ENCODE measurements around the gene GSK3A. TPM values are rescaled to one million over a fixed set of nuclear protein-coding genes. Genes with fewer than 3 reads are reported as not detected.

Gene GSK3A
- total and polyA plus RNA-seq, 7 experiments from 2014 or later = 11.4 to 52.0 (median 30.6) TPM

DNA sequence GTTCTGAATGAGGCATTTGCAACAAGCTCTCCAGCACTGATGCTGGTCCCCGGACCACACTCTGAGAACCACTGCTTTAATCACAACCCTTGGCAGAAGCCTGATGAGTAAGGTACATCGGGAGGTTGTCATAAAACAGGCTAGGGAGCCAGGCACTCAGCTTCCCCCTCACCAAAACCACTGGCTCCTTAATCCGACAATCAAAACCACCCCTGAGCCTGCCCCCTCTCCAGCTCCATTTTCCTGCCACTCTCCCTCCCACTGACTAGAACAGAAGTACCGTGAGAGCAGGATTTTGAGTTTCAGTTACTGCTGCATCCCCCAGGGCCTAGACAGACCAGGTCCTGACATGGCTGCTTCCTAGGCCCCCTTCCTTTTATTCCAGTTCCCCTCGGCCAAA lies 7.2 kb downstream of the GSK3A start:
- peaks cover 0 to 31% (median 4%) of the 10 kb centered on the region in 5 donors for H3K36me3 Mint-ChIP-seq
- H3K27ac ChIP-seq (ENCODE audit: low read depth, low read length) = no peak overlapping the region
- no peak for ATAC-seq
- H3K36me3 ChIP-seq (ENCODE audit: control insufficient read depth in 2 of 3, insufficient read depth in 3 of 3, low read length in 3 of 3) = peaks cover 14 to 83% (median 16%) of the 10 kb centered on the region in 3 experiments
- no peak overlapping the region for H3K4me3 ChIP-seq (ENCODE audit: low read length)
- H3K27me3 Mint-ChIP-seq = no peaks in the 10 kb centered on the region
- H3K4me1 Mint-ChIP-seq = peaks cover 18 to 38% (median 24%) of the 10 kb centered on the region in 7 donors
- H3K9me3 ChIP-seq (ENCODE audit: control insufficient read depth in 2 of 3, low read length in 3 of 3) = no peaks in the 10 kb centered on the region
- H3K4me3 Mint-ChIP-seq = no peak overlapping the region
- H3K9me3 Mint-ChIP-seq = no peaks in the 10 kb centered on the region
- H3K27ac Mint-ChIP-seq = peak overlapping the region in 2 of 9 donors; percentile 27 to 73
- no peak for DNase-seq
- peaks cover 7 to 10% of the 10 kb centered on the region in 2 donors for H3K4me1 ChIP-seq (ENCODE audit: control insufficient read depth in 2 of 2, insufficient read depth in 2 of 2, low read length in 2 of 2)
- intact Hi-C loops (cut with micrococcal nuclease) = no loop called here
- CTCF ChIA-PET = no interaction called here
- no peaks in the 10 kb centered on the region for H3K27me3 ChIP-seq (ENCODE audit: control insufficient read depth in 2 of 2, insufficient read depth in 2 of 2, low read length in 2 of 2)
- POLR2A ChIA-PET = interaction anchor here (0.7 kb wide), 1 partner anchor 13 kb away, joined by 3 read pairs; no protein-coding TSS in a partner anchor

DNA sequence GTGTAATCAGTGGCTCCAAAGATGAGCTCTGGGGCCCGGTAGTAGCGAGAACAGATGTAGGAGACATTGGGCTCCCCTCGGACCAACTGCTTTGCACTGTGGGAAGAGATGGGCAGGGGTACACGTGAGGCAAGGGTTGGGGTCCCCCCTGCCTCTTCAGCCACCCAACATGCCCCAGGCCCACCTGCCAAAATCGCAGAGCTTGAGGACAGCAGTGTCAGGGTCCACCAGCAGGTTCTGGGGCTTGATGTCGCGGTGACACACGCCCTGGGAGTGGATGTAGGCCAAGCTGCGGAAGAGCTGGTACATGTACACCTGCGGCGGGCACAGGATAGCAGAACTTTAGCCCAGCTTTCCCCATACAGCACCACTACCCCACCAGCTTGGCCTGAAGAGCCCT lies 8.0 kb downstream of the GSK3A start:
- DNase-seq = no peak
- ChIA-PET CTCF (interaction anchor here (0.6 to 1.1 kb wide), 2 partner anchors 13 to 221 kb away, joined by 4 to 6 read pairs; no protein-coding TSS in a partner anchor), POLR2A (interaction anchor here (0.7 to 2.6 kb wide), 2 partner anchors 8 to 12 kb away, joined by 3 to 8 read pairs; partner anchors contain the start of gene GSK3A)
- Histone ChIP-seq H3K36me3 (ENCODE audit: control insufficient read depth in 2 of 3, insufficient read depth in 3 of 3, low read length in 3 of 3) (peaks cover 13 to 83% (median 16%) of the 10 kb centered on the region in 3 experiments), H3K4me1 (ENCODE audit: control insufficient read depth in 2 of 2, insufficient read depth in 2 of 2, low read length in 2 of 2) (peaks cover 0 to 2% of the 10 kb centered on the region in 2 donors), H3K27me3 (ENCODE audit: control insufficient read depth in 2 of 2, insufficient read depth in 2 of 2, low read length in 2 of 2) (no peaks in the 10 kb centered on the region), H3K27ac (ENCODE audit: low read depth, low read length) (peak overlapping the region; percentile 8), H3K9me3 (ENCODE audit: control insufficient read depth in 2 of 3, low read length in 3 of 3) (no peaks in the 10 kb centered on the region), H3K4me3 (ENCODE audit: low read length) (no peak overlapping the region)
- Mint-ChIP-seq H3K27me3 (no peaks in the 10 kb centered on the region), H3K36me3 (peaks cover 0 to 32% (median 5%) of the 10 kb centered on the region in 5 donors), H3K9me3 (no peaks in the 10 kb centered on the region), H3K4me1 (peaks cover 15 to 37% (median 22%) of the 10 kb centered on the region in 7 donors), H3K27ac (peak overlapping the region in 3 of 9 donors; percentile 41 to 73 (median 43)), H3K4me3 (no peak overlapping the region)
- intact Hi-C loops (cut with micrococcal nuclease) = no loop called here
- ATAC-seq = no peak

- peak overlapping the region in 1 of 10 donors; percentile 16 for H3K4me3 Mint-ChIP-seq
- H3K36me3 Mint-ChIP-seq = peaks cover 0 to 32% (median 5%) of the 10 kb centered on the region in 5 donors
- H3K27me3 Mint-ChIP-seq = no peaks in the 10 kb centered on the region
- peaks cover 11 to 34% (median 18%) of the 10 kb centered on the region in 7 donors for H3K4me1 Mint-ChIP-seq
- Histone ChIP-seq H3K27me3 (ENCODE audit: control insufficient read depth in 2 of 2, insufficient read depth in 2 of 2, low read length in 2 of 2) (no peaks in the 10 kb centered on the region), H3K36me3 (ENCODE audit: control insufficient read depth in 2 of 3, insufficient read depth in 3 of 3, low read length in 3 of 3) (peaks cover 8 to 83% (median 16%) of the 10 kb centered on the region in 3 experiments), H3K4me3 (ENCODE audit: low read length) (no peak overlapping the region), H3K4me1 (ENCODE audit: control insufficient read depth in 2 of 2, insufficient read depth in 2 of 2, low read length in 2 of 2) (no peaks in the 10 kb centered on the region), H3K27ac (ENCODE audit: low read depth, low read length) (peak overlapping the region; percentile 8), H3K9me3 (ENCODE audit: control insufficient read depth in 2 of 3, low read length in 3 of 3) (no peaks in the 10 kb centered on the region)
- ChIA-PET POLR2A (interaction anchor here (2.6 kb wide), 1 partner anchor 9 kb away, joined by 8 read pairs; the partner anchor contains the start of gene GSK3A), CTCF (interaction anchor here (0.6 to 1.1 kb wide), 2 partner anchors 13 to 221 kb away, joined by 4 to 6 read pairs; no protein-coding TSS in a partner anchor)
- no peaks in the 10 kb centered on the region for H3K9me3 Mint-ChIP-seq
- H3K27ac Mint-ChIP-seq = peak overlapping the region in 6 of 9 donors; percentile 19 to 70 (median 40)
- ATAC-seq = no peak
- intact Hi-C loops (cut with micrococcal nuclease) = no loop called here
- no peak for DNase-seq
Measured at GRCh38 chr19:42233678-42234292, 8.6 kb downstream of the GSK3A start.

GRCh38 chr19:42233106-42233505 lies 9.3 kb downstream of the GSK3A start:
- Mint-ChIP-seq H3K27me3 (no peaks in the 10 kb centered on the region), H3K9me3 (no peaks in the 10 kb centered on the region), H3K4me1 (peaks cover 11 to 39% (median 18%) of the 10 kb centered on the region in 7 donors), H3K4me3 (no peak overlapping the region), H3K27ac (peak overlapping the region in 3 of 9 donors; percentile 19 to 41 (median 38)), H3K36me3 (peaks cover 0 to 32% (median 5%) of the 10 kb centered on the region in 5 donors)
- no peak overlapping the region for H3K27ac ChIP-seq (ENCODE audit: low read depth, low read length)
- intact Hi-C loops (cut with micrococcal nuclease) = no loop called here
- no peak for ATAC-seq
- H3K36me3 ChIP-seq (ENCODE audit: control insufficient read depth in 2 of 3, insufficient read depth in 3 of 3, low read length in 3 of 3) = peaks cover 8 to 88% (median 19%) of the 10 kb centered on the region in 3 experiments
- ChIA-PET POLR2A (interaction anchor here (1.0 to 2.6 kb wide), 4 partner anchors 8 to 13 kb away, joined by 3 to 8 read pairs (median 4); partner anchors contain the start of genes GSK3A and ZNF526), CTCF (no interaction called here)
- H3K4me1 ChIP-seq (ENCODE audit: control insufficient read depth in 2 of 2, insufficient read depth in 2 of 2, low read length in 2 of 2) = no peaks in the 10 kb centered on the region
- no peak for DNase-seq
- no peaks in the 10 kb centered on the region for H3K27me3 ChIP-seq (ENCODE audit: control insufficient read depth in 2 of 2, insufficient read depth in 2 of 2, low read length in 2 of 2)
- H3K4me3 ChIP-seq (ENCODE audit: low read length) = no peak overlapping the region
- no peaks in the 10 kb centered on the region for H3K9me3 ChIP-seq (ENCODE audit: control insufficient read depth in 2 of 3, low read length in 3 of 3)

DNA sequence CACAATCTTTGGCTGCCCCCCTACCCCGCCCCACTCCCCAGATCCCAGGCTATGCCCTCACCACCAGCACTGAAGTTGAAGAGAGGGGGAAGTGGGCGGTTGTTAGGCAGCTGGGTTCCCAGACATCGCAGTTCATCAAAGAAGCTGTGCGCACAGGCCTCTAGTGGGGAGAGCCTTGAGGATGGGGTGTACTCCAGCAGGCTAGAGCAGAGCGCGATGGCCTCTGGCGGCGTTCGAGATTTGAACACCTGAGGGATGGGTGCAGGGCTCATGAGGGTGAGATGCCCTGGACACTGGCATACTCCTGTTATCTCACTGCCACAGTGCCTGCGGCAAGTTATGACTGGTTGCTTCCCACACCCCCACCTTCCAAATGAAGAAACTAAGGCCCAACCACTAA lies 10.0 kb downstream of the GSK3A start:
- Mint-ChIP-seq H3K36me3 (peaks cover 0 to 32% (median 5%) of the 10 kb centered on the region in 5 donors), H3K9me3 (no peaks in the 10 kb centered on the region), H3K27me3 (no peaks in the 10 kb centered on the region), H3K27ac (peak overlapping the region in 4 of 9 donors; percentile 4 to 45 (median 20)), H3K4me1 (peaks cover 11 to 43% (median 18%) of the 10 kb centered on the region in 7 donors), H3K4me3 (no peak overlapping the region)
- CTCF ChIA-PET = no interaction called here
- peaks cover 8 to 94% (median 19%) of the 10 kb centered on the region in 3 experiments for H3K36me3 ChIP-seq (ENCODE audit: control insufficient read depth in 2 of 3, insufficient read depth in 3 of 3, low read length in 3 of 3)
- intact Hi-C loops (cut with micrococcal nuclease) = no loop called here
- no peak overlapping the region for H3K27ac ChIP-seq (ENCODE audit: low read depth, low read length)
- no peaks in the 10 kb centered on the region for H3K27me3 ChIP-seq (ENCODE audit: control insufficient read depth in 2 of 2, insufficient read depth in 2 of 2, low read length in 2 of 2)
- no peaks in the 10 kb centered on the region for H3K9me3 ChIP-seq (ENCODE audit: control insufficient read depth in 2 of 3, low read length in 3 of 3)
- DNase-seq (no peak), ATAC-seq (no peak)
- POLR2A ChIA-PET = interaction anchor here (1.0 to 2.6 kb wide), 4 partner anchors 8 to 12 kb away, joined by 3 to 8 read pairs (median 4); partner anchors contain the start of genes GSK3A and ZNF526
- no peaks in the 10 kb centered on the region for H3K4me1 ChIP-seq (ENCODE audit: control insufficient read depth in 2 of 2, insufficient read depth in 2 of 2, low read length in 2 of 2)
- H3K4me3 ChIP-seq (ENCODE audit: low read length) = no peak overlapping the region

DNA sequence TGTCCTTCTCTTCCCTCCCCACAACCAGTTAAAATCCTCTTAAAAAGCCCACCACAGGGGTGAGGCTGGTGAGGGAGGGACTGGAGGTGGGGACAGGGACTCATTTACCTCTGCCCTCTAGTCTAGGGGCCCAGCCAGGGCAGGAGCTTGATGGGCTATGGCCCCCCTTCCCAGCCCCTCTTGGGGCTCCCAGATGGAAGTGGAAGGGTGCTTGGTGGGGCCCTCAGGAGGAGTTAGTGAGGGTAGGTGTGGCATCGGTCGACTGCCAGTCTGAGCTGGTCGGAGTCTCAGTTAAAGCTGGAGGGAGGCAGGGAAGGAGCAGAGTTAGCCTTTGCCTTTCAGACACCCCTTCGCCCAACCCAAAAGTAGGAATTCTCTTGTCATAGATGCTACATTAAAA lies 11.8 kb downstream of the GSK3A start:
- CTCF ChIA-PET = interaction anchor here (0.6 kb wide), 1 partner anchor 128 kb away, joined by 4 read pairs; no protein-coding TSS in a partner anchor
- peaks cover 3 to 33% (median 10%) of the 10 kb centered on the region in 5 donors for H3K36me3 Mint-ChIP-seq

More for the DNA sequence above, 11.8 kb downstream of the GSK3A start:
- ATAC-seq (no peak), DNase-seq (no peak)
- Mint-ChIP-seq H3K27ac (peak overlapping the region in 1 of 9 donors; percentile 28), H3K9me3 (no peaks in the 10 kb centered on the region), H3K4me3 (no peak overlapping the region), H3K27me3 (no peaks in the 10 kb centered on the region), H3K4me1 (peaks cover 17 to 43% (median 21%) of the 10 kb centered on the region in 7 donors)
- Histone ChIP-seq H3K27me3 (ENCODE audit: control insufficient read depth in 2 of 2, insufficient read depth in 2 of 2, low read length in 2 of 2) (no peaks in the 10 kb centered on the region), H3K36me3 (ENCODE audit: control insufficient read depth in 2 of 3, insufficient read depth in 3 of 3, low read length in 3 of 3) (peaks cover 8 to 99% (median 24%) of the 10 kb centered on the region in 3 experiments), H3K4me1 (ENCODE audit: control insufficient read depth in 2 of 2, insufficient read depth in 2 of 2, low read length in 2 of 2) (no peaks in the 10 kb centered on the region), H3K27ac (ENCODE audit: low read depth, low read length) (no peak overlapping the region), H3K4me3 (ENCODE audit: low read length) (no peak overlapping the region), H3K9me3 (ENCODE audit: control insufficient read depth in 2 of 3, low read length in 3 of 3) (no peaks in the 10 kb centered on the region)
- POLR2A ChIA-PET = no interaction called here
- intact Hi-C loops (cut with micrococcal nuclease) = no loop called here

Data from naive thymus-derived CD4-positive, alpha-beta T cell (primary cell).